Measurements from ENCODE around the gene BCR.

BCR gene

DNA sequence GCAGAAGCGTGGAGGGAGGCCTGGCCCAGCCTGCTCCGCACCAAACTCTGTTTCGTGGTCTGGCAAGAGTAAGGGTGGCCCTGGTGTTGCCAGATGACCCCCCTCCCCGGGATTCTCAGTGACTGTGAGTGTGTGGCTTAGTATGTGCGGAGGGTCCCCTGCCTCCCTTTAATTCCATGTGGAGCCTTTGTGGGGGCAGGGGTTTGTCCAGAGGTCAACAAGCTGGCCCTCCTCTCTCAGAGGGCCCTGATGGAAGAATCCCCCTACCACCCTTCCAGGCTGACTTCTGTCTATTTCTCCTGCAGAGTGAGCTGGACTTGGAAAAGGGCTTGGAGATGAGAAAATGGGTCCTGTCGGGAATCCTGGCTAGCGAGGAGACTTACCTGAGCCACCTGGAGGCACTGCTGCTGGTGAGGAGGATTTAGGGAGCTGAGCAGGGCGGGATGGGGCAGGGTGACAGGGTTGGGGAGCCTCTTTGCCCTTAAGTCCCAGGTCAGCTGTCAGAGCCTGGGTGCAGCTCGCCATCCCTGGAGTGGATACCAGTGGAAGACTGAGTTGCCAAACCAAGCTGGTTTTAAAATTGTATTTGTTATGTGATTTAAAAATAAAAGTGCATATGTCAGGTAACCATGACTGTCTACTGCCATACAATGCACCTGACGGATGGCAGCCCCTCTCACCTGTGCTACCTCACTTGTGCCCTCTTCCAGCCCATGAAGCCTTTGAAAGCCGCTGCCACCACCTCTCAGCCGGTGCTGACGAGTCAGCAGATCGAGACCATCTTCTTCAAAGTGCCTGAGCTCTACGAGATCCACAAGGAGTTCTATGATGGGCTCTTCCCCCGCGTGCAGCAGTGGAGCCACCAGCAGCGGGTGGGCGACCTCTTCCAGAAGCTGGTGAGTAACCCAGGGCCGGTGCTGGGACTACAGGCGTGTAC, 80.6 kb downstream of the BCR start:
- H3K4me3 ChIP-seq (replicated peaks; ENCODE audit: low read depth, low read length) = no peak overlapping the region
- no peak for DNase-seq (ENCODE audit: extremely low read depth, low read depth)
- TF ChIP-seq CTCF (IDR thresholded peaks at IDR 0.05; ENCODE audit: low read depth, low read length, missing control alignments) = no peak

GRCh38 chr22:23261900-23262450, 81.7 kb downstream of the BCR start:
- DNase-seq (ENCODE audit: extremely low read depth, low read depth) = no peak
- TF ChIP-seq CTCF (IDR thresholded peaks at IDR 0.05; ENCODE audit: low read depth, low read length, missing control alignments) = no peak
- no peak overlapping the region for H3K4me3 ChIP-seq (replicated peaks; ENCODE audit: low read depth, low read length)

- TF ChIP-seq CTCF (IDR thresholded peaks at IDR 0.05; ENCODE audit: low read depth, low read length, missing control alignments) = no peak
- H3K4me3 ChIP-seq (replicated peaks; ENCODE audit: low read depth, low read length) = no peak overlapping the region
- no peak for DNase-seq (ENCODE audit: extremely low read depth, low read depth)
These were observed 82.4 kb downstream of the BCR start for GRCh38 chr22:23262518-23263332.

- no peak overlapping the region for H3K4me3 ChIP-seq (replicated peaks; ENCODE audit: low read depth, low read length)
- TF ChIP-seq CTCF (IDR thresholded peaks at IDR 0.05; ENCODE audit: low read depth, low read length, missing control alignments) = no peak
- no peak for DNase-seq (ENCODE audit: extremely low read depth, low read depth)
These were observed 83.6 kb downstream of the BCR start for GRCh38 chr22:23263651-23264555.

DNA sequence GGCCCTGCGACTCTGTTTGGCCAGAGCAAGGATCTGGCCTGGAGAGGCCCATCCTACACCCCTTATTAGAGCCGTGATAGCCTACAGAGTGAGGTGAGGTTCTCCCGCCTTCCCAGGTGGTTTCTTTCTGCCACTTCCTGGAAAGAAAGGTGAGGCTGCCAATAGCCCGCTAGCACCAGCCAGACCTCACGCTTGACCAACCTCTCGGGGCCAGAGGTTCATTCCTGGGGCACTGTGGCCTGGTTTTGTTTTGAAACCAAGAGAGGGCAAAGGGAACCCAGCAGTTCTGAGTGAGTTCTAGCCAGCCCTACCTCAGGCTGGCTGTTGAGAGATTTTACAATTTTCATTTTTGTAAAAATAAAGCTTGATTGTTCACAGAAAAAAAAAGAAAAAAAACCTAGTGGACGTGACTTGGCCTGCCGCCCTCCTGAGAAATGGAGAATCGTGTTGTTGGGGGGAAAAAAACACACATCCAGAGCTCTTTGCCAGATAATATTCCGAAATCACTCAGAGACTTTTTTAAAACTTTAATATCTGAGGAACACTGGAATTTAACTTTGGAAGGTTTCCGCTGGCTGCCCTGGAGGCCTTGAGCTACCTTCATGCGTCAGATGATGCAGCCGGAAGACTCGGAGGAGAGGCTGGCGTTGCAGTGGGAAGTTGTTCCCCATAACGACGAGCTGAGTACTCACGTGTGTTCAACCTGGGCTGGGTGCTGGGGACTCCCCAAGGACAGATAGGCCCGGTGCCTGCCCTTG, 84.5 kb downstream of the BCR start:
- DNase-seq (ENCODE audit: extremely low read depth, low read depth) = no peak
- TF ChIP-seq CTCF (IDR thresholded peaks at IDR 0.05; ENCODE audit: low read depth, low read length, missing control alignments) = no peak
- no peak overlapping the region for H3K4me3 ChIP-seq (replicated peaks; ENCODE audit: low read depth, low read length)

Measured in HFF-Myc (cell line).